T-helper 9 cell (primary cell): ENCODE measurements around the gene MRC1.

Experiments used
- DNase-seq: peaks from one replicate; pipeline ENCODE4 v3.0.0-alpha.2; 2020
- total RNA-seq, 2 donors: gene quantifications; one replicate each; lab custom pipeline; 2026; lab: John Stamatoyannopoulos, UW

Gene MRC1
- total RNA-seq, result 0.35 to 0.48 reads per million in 2 donors

GRCh38 chr10:17808971-17809841 lies at the start of gene MRC1:
Gene MRC1 (plus strand): TSS chr10:17809348. CDS start chr10:17809466, 118 bp downstream.
- DNase-seq, result no peak

- no peak for DNase-seq
Measured at GRCh38 chr10:17764142-17764541, 45.0 kb upstream of the MRC1 start.

GRCh38 chr10:17765602-17766001 lies 43.5 kb upstream of the MRC1 start:
- DNase-seq, result no peak

GRCh38 chr10:17766731-17767130 lies 42.4 kb upstream of the MRC1 start:
- no peak for DNase-seq

GRCh38 chr10:17768496-17768895 lies 40.7 kb upstream of the MRC1 start:
- no peak for DNase-seq

GRCh38 chr10:17768957-17769356 lies 40.2 kb upstream of the MRC1 start:
- DNase-seq, result no peak

- no peak for DNase-seq
Measured at GRCh38 chr10:17771017-17771416, 38.1 kb upstream of the MRC1 start.

GRCh38 chr10:17779784-17780183 lies 29.4 kb upstream of the MRC1 start:
- DNase-seq, result no peak

GRCh38 chr10:17780727-17781126 lies 28.4 kb upstream of the MRC1 start:
- DNase-seq, result no peak

GRCh38 chr10:17781856-17782255 lies 27.3 kb upstream of the MRC1 start:
- DNase-seq, result no peak

- no peak for DNase-seq
Measured at GRCh38 chr10:17782921-17783665, 26.1 kb upstream of the MRC1 start.

GRCh38 chr10:17783751-17784150 lies 25.4 kb upstream of the MRC1 start:
- DNase-seq, result no peak

GRCh38 chr10:17784688-17785087 lies 24.5 kb upstream of the MRC1 start:
- no peak for DNase-seq

- DNase-seq, result no peak
Measured at GRCh38 chr10:17785276-17785930, 23.7 kb upstream of the MRC1 start.

- DNase-seq, result no peak
Measured at GRCh38 chr10:17787087-17787961, 21.8 kb upstream of the MRC1 start.

GRCh38 chr10:17788646-17789045 lies 20.5 kb upstream of the MRC1 start:
- no peak for DNase-seq

GRCh38 chr10:17789396-17789795 lies 19.8 kb upstream of the MRC1 start:
- no peak for DNase-seq

GRCh38 chr10:17790651-17791050 lies 18.5 kb upstream of the MRC1 start:
- DNase-seq, result no peak

GRCh38 chr10:17792991-17793390 lies 16.2 kb upstream of the MRC1 start:
- no peak for DNase-seq

GRCh38 chr10:17793823-17794644 lies 15.1 kb upstream of the MRC1 start:
- DNase-seq, result no peak

GRCh38 chr10:17795083-17795482 lies 14.1 kb upstream of the MRC1 start:
- no peak for DNase-seq
